LNCaP clone FGC (cell line): Measurements from ENCODE around the gene TERC.

Source experiments
- DNase-seq: peaks from one replicate; pipeline ENCODE4 v3.0.0-alpha.2; 2011; ENCODE audit warnings: low read depth
- H3K4me3 ChIP-seq: 2 replicates; pipeline ENCODE4 v1.5.1; 2011; ENCODE audit warnings: mild to moderate bottlenecking, low read depth, low read length, control low read depth
- TF ChIP-seq, protein P1 (sequence below): IDR thresholded peaks from 2 replicates; pipeline ENCODE4 v1.5.1; 2012; ENCODE audit warnings: mild to moderate bottlenecking; ENCODE audit not compliant: control insufficient read depth, insufficient read depth; ENCODE audit errors: extremely low read depth

The TERC gene

DNA sequence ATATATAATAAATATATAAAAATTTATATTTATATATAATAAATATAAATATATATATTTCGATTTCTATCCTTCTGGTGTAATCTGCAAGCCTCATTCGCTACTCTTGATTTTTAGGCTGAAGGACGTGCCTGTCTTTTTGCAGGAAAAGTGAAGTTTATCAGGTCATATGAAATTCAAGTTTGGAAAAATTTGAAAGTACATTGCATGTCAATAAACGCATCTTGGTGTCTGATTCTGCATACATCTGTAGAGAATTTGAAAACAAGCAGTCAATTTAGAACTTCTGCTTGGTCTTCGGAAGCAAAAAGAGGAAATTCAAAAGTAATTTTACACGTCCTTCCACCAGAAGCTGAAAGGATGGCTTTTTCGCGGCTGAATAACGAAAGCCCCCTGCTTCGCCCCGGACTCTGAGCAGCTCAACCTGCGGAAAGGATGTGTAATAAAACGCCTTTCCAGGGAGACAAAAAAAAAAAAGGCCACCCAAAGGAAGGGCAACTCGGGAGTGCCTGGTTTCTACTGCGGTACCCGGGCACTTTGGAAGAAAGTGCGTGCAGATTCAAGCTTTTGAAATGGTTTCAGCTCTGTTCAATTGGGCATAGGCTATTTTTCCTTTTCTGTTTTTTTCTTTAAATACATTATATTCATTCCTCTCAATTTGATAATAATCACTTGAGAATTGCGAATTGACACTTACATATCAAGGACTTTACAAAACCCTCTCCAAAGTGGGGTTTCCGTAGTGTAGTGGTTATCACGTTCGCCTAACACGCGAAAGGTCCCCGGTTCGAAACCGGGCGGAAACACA, 6.8 kb upstream of the TERC start:
- DNase-seq, result peak; percentile 50

DNA sequence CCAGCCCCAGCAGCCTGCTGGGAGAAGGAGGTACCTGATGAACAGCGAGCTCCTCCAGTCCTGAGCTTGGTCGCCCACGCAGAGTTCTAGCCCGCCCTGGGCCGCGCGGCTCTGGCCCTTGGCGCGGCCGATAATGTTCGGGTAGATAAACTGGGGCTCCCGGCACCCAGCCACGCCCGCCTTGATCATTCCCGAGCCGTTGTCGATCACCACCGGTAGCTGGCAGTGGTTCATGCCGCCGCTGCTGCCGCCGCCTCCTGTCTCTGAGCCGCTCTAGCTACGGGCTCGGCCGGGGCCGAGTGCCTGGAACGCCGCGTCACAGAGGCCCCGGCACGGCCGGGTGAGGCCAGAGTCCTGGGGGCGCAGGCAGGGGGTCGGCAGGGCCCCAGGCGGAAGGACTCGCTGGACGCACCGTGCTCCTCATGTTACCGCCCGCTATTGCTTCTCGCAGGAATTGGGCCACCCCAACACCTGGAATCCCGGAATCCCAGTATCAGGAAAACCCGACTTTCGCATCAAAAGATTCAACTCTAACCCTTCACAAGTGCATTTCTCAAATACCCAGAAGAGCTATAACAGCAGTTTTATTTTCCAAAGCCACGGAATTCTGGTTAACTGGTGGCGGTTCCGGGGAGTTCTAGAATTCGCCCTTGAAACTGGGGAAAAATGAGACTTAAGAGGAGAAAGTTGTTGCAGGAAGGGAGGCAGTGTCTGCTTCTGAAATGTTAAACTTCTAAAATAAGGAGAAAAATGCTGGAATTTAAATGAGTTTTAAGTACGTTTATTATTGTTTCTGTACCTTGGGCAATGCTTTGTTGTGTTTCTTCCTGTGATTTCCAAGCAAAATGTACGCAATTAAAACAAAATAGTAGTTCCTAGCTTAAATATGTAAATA, 4.7 kb upstream of the TERC start, which contains the start of gene ACTRT3:
ACTRT3 (minus strand) TSS at position 275 of the 895 bp plus-strand sequence; CDS start at position 234, 41 bp downstream.
- TF ChIP-seq, protein P1, sequence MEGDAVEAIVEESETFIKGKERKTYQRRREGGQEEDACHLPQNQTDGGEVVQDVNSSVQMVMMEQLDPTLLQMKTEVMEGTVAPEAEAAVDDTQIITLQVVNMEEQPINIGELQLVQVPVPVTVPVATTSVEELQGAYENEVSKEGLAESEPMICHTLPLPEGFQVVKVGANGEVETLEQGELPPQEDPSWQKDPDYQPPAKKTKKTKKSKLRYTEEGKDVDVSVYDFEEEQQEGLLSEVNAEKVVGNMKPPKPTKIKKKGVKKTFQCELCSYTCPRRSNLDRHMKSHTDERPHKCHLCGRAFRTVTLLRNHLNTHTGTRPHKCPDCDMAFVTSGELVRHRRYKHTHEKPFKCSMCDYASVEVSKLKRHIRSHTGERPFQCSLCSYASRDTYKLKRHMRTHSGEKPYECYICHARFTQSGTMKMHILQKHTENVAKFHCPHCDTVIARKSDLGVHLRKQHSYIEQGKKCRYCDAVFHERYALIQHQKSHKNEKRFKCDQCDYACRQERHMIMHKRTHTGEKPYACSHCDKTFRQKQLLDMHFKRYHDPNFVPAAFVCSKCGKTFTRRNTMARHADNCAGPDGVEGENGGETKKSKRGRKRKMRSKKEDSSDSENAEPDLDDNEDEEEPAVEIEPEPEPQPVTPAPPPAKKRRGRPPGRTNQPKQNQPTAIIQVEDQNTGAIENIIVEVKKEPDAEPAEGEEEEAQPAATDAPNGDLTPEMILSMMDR, result no peak
- peak within 1 kb of the TSS; percentile 72 for H3K4me3 ChIP-seq
- DNase-seq, result no peak

More for the DNA sequence above, 6.8 kb upstream of the TERC start:
- TF ChIP-seq, protein P1, result no peak
- H3K4me3 ChIP-seq, result peak overlapping the region; percentile 92

DNA sequence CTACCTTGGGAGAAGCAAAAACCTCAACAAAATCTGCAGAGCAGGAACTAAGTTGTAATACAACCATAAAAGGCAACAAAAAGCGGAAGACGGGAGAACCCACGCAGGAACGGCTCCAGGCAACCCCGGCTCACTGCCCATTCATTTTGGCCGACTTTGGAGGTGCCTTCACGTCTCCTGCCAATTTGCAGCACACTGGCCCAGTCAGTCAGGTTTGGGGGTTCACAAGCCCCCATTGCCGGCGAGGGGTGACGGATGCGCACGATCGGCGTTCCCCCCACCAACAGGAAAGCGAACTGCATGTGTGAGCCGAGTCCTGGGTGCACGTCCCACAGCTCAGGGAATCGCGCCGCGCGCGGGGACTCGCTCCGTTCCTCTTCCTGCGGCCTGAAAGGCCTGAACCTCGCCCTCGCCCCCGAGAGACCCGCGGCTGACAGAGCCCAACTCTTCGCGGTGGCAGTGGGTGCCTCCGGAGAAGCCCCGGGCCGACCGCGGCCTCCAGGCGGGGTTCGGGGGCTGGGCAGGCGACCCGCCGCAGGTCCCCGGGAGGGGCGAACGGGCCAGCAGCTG, 463 bp downstream of the TERC start:
- TF ChIP-seq, protein P1, result no peak
- DNase-seq, result no peak

DNA sequence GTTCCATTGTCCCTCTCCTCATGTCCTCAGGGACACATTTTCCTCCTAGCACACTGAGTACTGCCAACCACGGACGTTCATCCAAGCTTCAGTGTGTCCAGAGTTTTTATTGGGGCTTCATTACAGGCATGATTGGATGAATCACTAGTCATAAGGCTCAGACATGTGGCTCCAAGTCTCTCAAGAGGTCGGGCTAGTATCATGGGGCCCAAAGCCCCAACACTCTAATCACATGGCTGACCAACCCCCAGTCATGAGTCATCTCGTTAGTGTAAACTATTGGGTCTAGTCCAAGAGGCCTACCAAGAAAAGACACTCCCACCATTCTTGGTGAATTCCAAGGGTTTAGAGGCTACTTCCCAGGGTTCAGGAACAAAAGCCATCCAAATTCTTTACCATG, 4.4 kb downstream of the TERC start:
- H3K4me3 ChIP-seq, result no peak overlapping the region
- TF ChIP-seq, protein P1, result no peak
- DNase-seq, result no peak

More for the DNA sequence above, 463 bp downstream of the TERC start:
- peak overlapping the region; percentile 68 for H3K4me3 ChIP-seq

DNA sequence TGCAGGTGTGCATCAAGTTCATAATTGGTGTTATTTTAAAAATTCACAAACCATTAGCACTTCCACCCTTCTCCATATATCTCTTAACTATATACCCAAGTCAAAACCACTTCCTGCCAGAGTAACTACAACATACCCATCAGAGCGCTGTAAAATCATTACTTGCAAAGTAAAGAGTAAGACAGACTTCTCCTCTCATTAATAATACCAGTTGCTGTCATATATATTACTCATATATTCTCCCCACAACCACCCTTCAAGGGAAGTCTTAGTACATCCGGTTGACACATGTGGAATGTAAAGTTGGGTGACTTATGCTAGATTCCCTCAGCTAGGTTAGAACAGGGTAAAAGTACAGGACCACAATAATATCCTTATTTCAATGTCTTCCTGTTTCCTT, 5.6 kb downstream of the TERC start:
- TF ChIP-seq, protein P1, result no peak
- no peak overlapping the region for H3K4me3 ChIP-seq
- DNase-seq, result no peak

DNA sequence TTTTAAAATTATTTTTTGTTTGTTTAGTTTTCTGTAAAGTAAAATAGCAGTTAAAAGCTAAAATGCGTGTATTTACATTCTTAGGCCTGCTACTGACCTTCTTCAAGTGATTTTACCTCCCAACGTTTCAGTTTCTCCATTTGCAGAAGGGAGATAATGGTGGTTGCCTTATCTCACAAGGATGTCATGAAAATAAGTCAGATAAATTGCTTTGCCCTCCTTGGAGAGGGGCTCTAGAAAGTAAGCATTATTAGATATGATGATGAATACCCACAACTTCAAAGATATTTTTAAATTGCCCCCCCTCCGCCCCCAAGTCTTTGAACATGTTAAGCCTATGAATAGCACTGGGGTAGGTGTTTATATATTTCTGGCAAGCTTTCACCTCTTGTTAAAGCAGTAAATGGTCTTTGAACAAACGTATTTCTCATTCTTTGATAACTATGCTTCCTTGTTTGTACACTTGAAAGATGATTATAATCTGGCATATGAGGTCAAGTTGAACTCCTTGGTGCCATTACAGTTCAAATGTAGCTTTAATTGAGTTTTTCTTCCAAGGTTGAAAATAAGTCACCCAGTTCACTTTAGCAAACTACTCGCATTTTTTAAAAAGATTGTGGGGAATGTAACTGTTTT, 6.4 kb downstream of the TERC start:
- DNase-seq, result no peak
- H3K4me3 ChIP-seq, result no peak overlapping the region
- TF ChIP-seq, protein P1, result no peak
